ENCODE data around the gene SLC25A29. TPM values are rescaled to one million over a fixed set of nuclear protein-coding genes. Genes with fewer than 3 reads are reported as not detected.

SLC25A29 gene
- total and polyA plus RNA-seq, 2 of the 13 experiments (the other 11 are each of a cell fraction or from before 2014, with no cell fraction given) = 12.2 to 17.2 TPM

- peak; percentile 21; the same call in 1 of the 2 replicates for TF ChIP-seq IRX3 (CRISPR knock-in tag; IDR thresholded peaks at IDR 0.05; ENCODE audit: borderline replicate concordance, low read depth)
- no peak for TF ChIP-seq ZNF354B (CRISPR knock-in tag; IDR thresholded peaks at IDR 0.05)
- TF ChIP-seq TCF12 (IDR thresholded peaks at IDR 0.05) = no peak
- 0 out of 2 replicates have a peak, but pooled peaks have one; percentile 34 for TF ChIP-seq TCF12 (CRISPR knock-in tag; IDR thresholded peaks at IDR 0.05)
- TF ChIP-seq ZNF580 (CRISPR knock-in tag; IDR thresholded peaks at IDR 0.05; ENCODE audit: borderline replicate concordance, low read depth) = no peak; the same call in 1 of the 2 replicates
- no peak for TF ChIP-seq RFX1 (IDR thresholded peaks at IDR 0.05)
- no peak for TF ChIP-seq SOX13 (IDR thresholded peaks at IDR 0.05)
- TF ChIP-seq SOX13 (CRISPR knock-in tag; conservative IDR thresholded peaks at IDR 0.05 in 1 of 2, IDR thresholded peaks at IDR 0.05 in 1 of 2) = 0 out of 4 replicates have a peak, but pooled peaks of 1 of the 2 experiments have one; percentile 5
- TF ChIP-seq ZNF383 (CRISPR knock-in tag; IDR thresholded peaks at IDR 0.05; ENCODE audit: borderline replicate concordance) = no peak
- no peak for TF ChIP-seq MIXL1 (CRISPR knock-in tag; IDR thresholded peaks at IDR 0.05)
- TF ChIP-seq ZSCAN22 (CRISPR knock-in tag; IDR thresholded peaks at IDR 0.05) = no peak
- TF ChIP-seq ARID3A (IDR thresholded peaks at IDR 0.05; ENCODE audit: low read depth, low read length) = no peak
- TF ChIP-seq ZNF784 (CRISPR knock-in tag; IDR thresholded peaks at IDR 0.05; ENCODE audit: borderline replicate concordance) = peak; percentile 4; the same call in 1 of the 2 replicates
- TF ChIP-seq THAP7 (CRISPR knock-in tag; IDR thresholded peaks at IDR 0.05) = no peak
- peak; percentile 41 for TF ChIP-seq YY1 (IDR thresholded peaks at IDR 0.05; ENCODE audit: insufficient read depth, insufficient replicate concordance, low read depth, low read length)
- TF ChIP-seq SNAPC5 (CRISPR knock-in tag; IDR thresholded peaks at IDR 0.05; ENCODE audit: borderline replicate concordance) = no peak
- no peak for TF ChIP-seq TARDBP (CRISPR knock-in tag; IDR thresholded peaks at IDR 0.05)
- TF ChIP-seq CENPX (CRISPR knock-in tag; IDR thresholded peaks at IDR 0.05) = no peak
- peak; percentile 69; the same call in 1 of the 2 replicates for TF ChIP-seq TBX2 (CRISPR knock-in tag; IDR thresholded peaks at IDR 0.05; ENCODE audit: borderline replicate concordance)
- no peak for TF ChIP-seq MNT (IDR thresholded peaks at IDR 0.05)
- no peak for TF ChIP-seq EHMT2 (IDR thresholded peaks at IDR 0.05; ENCODE audit: borderline replicate concordance, low read depth, low read length)
- no peak for TF ChIP-seq HOMEZ (CRISPR knock-in tag; IDR thresholded peaks at IDR 0.05; ENCODE audit: low read depth)
These were observed at the start of gene SLC25A29 (continued) for GRCh38 chr14:100306101-100306997.
